ENCODE measurements around the gene FNBP1.
"Not testable (repeated sequence)": the region's sequence is repeated elsewhere in the genome, so short reads cannot be mapped to it uniquely, and the experiment has no call there.

Gene FNBP1

DNA sequence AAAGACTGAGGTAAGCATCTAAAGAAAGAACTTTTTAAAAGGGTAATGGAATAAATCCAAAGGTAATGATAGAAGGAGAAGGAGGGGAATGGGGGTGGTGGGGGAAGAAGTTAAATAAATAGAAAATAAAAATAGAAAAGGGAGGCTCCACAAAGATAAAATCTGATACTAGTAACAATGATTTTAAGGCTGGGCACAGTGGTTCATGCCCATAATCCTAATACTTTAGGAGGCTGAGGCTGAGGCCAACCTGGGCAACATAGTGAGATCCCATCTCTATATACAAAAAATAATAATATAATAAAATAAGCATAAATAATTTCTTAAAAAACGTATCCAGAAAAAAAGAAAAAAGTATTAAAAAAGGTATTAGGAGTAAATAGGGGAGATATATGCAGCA, 89.3 kb downstream of the FNBP1 start:
- DNase-seq (ENCODE audit: low read depth): no peak

DNA sequence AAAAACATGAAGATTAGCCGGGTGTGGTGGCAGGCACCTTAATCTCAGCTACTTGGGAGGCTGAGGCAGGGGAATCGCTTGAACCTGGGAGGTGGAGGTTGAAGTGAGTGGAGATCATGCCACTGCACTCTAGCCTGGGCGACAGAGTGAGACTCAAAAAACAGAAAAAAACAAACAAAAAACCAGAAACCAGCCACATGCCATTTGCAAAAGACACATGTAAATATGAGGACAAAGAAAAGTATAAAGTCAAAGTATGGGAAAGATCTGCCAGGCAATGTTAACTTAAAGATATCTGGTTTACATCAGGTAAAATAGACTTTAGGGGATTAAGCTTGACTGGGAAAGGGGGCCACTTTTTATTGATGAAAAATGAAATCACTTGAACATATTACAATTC, 90.7 kb downstream of the FNBP1 start:
- DNase-seq (ENCODE audit: low read depth): no peak

- no peak for DNase-seq (ENCODE audit: low read depth)
These were observed 93.2 kb downstream of the FNBP1 start for GRCh38 chr9:129949821-129950220.

DNA sequence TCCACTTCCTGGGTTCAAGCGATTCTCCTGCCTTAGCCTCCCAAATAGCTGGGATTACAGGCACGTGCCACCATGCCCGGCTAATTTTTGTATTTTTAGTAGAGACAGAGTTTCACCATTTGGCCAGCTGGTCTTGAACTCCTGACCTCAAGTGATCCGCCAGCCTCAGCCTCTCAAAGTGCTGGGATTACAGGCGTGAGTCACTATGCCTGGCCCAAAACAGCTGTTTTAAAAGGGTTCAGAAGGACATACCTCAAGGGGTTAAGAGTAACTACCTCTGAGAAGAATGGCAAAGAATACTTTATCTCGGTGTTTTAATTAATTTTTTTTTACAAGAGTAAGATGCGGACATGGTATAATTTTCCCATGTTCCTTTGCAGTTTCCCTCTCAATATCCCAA, 94.4 kb downstream of the FNBP1 start:
- not testable (repeated sequence) for DNase-seq (ENCODE audit: low read depth)

DNA sequence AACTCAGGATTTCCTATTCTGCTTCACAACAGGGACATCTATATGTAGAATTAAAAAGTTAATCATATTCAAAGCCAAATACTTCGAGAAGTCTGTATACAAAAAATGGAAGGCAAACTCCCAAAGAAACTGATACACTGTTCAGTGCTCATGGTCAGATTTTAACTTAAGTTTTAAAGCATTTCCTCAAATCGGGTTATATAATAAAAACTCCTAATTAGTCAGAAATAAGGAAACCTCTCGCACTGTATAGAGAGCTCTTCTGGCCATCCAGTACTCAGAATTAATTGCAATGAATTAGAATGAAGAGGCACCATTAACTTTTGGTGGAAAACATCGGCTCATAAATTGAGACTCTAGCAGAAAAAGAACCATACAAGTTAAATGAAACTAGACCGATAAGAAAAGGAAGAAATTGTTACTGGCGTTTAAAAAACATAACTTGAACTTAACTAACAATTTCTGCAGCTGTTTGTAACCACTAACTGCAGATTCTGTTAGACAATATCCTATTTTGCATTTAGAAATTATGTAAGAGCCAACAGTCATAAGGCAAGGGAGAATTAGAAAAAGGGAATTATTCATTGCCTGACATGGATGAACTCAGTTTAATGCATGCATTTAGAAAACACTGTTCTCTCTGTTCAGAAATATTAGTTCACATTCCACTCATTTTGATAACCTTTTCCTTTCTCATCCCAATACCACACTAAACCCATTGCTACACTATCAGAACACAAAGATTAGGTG, 96.6 kb downstream of the FNBP1 start:
- no peak for DNase-seq (ENCODE audit: low read depth)

DNA sequence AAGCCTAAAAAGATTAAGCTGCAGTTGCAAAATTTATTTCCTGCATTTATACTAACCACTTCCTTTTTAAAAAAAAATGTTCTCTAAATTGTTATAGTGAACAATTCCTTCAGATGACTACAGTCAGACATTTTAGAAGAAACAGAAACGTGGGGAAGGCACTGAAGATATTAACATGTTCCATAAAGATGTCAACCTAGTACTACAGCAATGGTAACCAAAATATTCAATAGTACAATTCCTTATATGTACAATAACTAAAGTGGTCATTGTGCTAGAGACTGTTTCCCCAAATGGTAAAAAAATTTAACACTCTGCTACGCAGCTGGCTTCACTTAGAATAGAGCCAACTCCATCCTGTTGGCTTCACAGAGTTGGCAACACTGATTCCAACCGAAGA, 97.7 kb downstream of the FNBP1 start:
- DNase-seq (ENCODE audit: low read depth): no peak

- DNase-seq (ENCODE audit: low read depth): no peak
These were observed 98.4 kb downstream of the FNBP1 start for GRCh38 chr9:129944506-129945116.

DNA sequence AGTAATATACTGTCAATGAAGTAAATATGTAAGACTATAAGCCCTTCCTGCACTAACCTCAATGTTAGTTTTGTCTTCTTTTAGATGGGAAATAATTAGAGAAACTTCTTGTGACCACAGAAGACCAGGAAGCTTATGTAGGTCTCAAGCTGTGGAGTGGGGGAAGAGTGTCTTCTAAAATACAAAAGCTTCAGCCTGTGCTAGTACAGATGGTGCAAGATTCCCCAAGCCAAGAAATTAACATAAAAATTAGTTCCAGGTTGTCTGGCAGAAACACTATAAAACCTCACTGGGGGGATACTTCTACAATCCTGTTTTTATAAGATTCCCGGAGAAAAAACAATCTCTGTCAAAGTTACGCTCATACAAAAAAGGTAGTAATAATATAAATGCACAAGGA, 103.6 kb downstream of the FNBP1 start:
- DNase-seq (ENCODE audit: low read depth): no peak

- DNase-seq (ENCODE audit: low read depth): peak; percentile 66
These were observed 104.6 kb downstream of the FNBP1 start for GRCh38 chr9:129938291-129938979.

DNA sequence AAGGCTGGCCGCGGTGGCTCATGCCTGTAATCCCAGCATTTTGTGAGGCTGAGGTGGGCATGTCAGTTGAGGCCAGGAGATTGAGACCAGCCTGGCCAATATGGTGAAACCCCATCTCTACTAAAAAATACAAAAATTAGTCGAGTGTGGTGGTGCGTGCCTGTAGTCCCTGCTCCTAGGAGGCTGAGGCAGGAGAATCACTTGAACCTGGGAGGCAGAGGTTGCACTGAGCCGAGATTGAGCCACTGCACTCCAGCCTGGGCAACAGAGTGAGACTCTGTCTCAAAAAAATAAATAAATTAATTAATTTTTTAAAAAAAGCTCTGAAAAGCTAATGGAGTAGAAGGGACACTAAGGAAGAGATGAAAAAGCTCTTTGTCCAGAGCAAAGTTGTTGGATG, 105.1 kb downstream of the FNBP1 start:
- DNase-seq (ENCODE audit: low read depth): not testable (repeated sequence)

DNA sequence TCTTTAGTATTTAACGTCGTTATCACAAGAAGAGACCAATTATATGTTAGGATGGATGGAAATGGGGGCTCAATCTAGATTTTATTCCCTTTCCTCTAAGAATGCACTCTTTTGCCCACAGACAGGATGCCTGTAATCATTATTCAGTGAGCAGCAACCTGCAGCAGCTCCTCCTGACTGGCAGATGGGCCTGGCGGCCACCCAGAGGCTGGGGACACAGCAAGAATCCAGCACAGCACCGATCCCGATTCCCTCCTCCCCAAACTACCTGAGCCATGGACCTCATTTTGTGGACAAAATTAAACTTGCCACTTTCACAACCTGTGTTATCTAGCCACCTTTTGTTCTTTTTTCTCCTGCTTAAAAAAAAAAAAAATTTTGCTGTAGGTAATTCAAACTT, 106.8 kb downstream of the FNBP1 start:
- DNase-seq (ENCODE audit: low read depth): no peak

DNA sequence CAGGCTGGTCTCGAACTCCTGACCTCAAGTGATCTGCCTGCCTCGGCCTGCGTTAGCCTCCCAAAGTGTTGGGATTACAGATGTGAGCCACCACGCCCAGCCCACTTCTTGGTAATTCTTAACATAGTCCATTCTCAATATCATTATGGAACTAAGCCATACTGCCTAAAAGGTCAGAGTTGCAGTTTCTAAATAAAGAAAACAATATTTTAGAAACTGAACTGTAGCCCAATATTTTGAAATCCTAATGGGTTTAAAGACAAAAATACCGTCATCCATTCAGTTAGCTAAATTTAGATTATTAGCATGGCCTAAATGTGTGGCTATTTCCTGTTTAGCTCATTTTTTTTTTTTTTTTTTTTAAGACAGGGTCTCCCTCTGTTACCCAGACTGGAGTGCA, 108.2 kb downstream of the FNBP1 start:
- DNase-seq (ENCODE audit: low read depth): no peak

DNA sequence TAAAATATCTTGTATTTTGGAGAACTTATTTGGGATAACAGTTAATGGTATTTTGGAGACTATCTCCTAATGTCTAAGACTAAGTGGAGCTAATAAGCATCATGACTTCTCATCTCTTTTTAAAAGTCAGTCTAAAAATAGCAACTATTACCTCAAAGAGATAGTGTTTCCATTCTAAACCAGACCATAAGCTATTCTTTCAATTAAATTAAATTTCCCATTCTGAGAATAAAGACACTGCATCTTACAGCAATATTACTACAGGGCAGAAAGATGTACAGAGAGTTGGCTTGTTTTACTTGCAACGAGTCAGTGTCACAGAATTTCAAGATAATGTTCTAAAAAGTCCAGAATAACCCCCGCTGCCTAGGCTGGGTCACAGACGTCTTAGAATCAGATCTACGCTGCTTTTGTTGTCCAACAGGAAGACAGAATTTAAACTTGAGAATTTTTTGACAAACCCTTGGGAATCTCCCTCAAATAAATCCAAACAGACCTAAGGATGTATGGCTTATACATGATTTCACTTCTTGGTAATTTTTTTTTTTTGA, 108.9 kb downstream of the FNBP1 start:
- no peak for DNase-seq (ENCODE audit: low read depth)

DNA sequence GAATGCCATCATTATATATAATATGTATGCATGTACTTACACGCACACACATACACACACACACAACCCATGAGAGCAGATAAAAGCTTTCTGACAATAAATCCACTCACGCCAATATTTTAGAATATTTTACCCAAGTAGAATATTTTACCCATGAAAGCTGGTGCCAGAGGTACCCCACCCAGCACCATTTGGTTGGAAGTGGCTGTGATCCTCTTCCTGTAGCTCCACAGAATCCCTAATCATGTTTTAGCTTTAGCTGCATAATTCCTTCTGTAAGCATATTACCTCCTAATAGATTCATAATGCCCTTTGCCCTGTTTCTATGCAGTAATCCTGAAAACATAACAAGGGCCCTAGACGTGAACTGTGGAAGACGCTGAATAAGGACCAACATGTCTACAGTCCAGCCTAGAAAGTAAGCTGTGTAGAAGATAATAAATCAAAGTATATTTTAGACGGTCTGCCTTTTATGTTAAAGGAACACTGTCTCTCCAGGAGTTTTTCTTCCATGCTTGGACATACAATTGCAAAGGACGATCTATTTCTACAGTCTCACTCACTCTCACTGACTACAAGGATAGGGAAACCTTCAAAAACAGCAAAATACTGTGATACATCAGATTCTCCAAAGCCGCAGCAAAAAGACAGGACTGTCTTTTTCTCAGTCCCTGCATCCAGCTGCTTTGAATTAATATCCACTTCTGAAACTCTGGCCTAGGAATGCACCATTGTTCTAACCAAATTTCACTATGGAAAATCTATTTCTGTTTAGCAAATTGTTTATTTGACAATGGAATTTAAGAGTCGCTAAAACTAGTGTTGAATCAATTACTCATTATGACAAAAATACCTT, 109.6 kb downstream of the FNBP1 start:
- DNase-seq (ENCODE audit: low read depth): no peak

DNA sequence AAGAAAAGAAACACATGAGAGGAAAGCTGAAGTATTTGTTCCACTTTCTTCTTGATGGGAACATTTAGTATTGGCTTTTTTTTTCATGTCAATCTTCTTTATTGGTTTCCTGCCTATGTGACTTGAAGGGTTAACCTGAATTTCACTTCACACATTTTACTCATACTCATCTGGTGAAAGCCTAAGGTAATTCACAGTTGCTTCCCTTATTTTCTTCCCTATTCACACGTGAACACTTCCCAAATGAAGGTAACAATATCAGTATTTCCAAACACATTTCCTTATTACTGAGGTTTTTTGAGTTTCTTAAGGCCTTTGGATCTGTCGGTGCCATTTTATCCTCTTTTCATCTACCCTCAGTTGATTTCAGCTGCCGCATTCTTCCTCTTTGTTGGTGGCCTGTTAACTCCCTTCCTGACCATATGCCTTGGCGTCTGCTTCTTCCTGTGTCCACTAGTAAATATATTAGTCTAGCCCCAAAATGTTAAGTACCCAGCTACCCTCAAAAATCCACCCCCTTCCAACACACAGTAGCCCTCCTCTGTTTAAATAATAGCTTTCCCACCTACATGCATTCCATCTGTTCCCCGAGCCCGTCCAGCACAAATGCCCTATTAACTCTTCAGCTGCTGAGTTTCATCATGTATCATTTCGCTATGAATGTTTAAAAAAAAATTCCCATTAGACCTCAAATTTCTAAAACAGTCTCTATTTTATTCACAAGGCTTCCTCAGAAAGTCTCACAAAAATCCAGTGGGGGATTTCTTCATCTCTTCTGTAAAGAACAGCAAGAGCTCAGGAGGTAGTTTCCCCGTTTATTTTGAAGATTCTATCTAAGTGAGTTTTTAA, 110.5 kb downstream of the FNBP1 start:
- no peak for DNase-seq (ENCODE audit: low read depth)

GRCh38 chr9:129930743-129931142, 112.2 kb downstream of the FNBP1 start:
- no peak for DNase-seq (ENCODE audit: low read depth)

- no peak for DNase-seq (ENCODE audit: low read depth)
These were observed 113.4 kb downstream of the FNBP1 start for GRCh38 chr9:129929496-129930125.

DNA sequence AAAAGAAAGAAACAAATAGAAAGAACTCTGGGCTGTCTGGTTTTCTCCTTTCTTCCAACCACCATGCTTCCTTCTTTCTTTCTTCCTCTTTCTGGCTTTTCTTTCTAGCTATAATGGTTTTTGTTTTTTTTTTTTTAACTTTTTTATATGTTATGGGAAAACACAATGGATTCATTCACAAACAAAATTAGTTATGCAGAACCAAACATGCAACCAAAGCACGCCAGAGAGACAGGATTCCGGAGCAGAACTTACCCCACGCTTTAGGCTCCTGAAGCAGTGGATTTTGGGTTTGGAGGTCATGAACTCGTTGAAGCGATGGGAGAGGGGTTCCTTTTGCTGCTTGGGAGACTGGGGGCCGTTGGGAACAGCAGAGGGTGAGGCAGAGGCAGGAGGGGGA, 119.4 kb downstream of the FNBP1 start:
- no peak for DNase-seq (ENCODE audit: low read depth)

GRCh38 chr9:129921905-129922304, 121.1 kb downstream of the FNBP1 start:
- DNase-seq (ENCODE audit: low read depth): no peak

DNA sequence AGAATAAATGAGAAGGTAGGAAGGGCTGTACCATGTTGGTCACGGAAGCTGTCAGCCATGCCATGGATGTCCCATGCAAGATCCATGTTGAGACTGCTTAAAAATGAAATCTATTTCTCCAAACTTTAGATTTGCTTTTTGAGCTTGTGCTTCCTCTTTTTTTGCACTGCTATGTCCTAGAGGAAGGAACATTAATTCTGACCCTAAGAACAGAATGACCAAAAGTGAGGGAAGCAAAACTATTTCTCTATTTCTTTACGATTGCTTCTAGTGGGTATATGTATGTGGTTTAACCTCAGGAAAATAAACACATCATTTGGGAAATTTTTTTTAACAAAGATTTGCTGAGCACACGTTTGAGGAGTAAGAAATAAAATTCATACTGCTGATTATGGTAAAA, 123.1 kb downstream of the FNBP1 start:
- no peak for DNase-seq (ENCODE audit: low read depth)

DNA sequence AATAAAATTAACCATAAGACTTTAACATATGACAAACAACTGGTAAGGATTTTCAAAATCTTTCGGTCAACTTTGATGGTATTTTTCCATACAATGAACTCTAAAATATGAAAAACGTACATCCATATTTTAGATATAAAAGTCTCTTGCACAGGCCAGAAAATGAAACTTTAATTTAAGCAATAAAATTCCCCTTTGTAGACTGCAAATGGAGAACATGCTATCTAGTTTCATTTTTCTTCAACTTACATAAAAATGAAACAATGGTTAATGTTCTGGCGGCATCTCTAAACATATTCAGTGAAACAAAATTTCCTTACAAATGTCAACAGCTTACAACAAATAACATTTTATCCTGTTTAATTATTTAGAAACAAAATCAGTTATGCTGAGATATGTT, 123.7 kb downstream of the FNBP1 start:
- DNase-seq (ENCODE audit: low read depth): no peak

Measured in amniotic epithelial cell (primary cell).